IMR-90 (cell line): ENCODE measurements around the gene CYB5R3. TPM values are rescaled to one million over a fixed set of nuclear protein-coding genes. Genes with fewer than 3 reads are reported as not detected.

Experiments
- ATAC-seq: fragments of 200-7000 bp; cut with Tn5 transposase; 2 replicates; pipeline ENCODE4 v1.9.1; 2020; ENCODE audit warnings: low read depth, mild to moderate bottlenecking, moderate library complexity
- BruUV-seq: library from RNA; stranded (reverse); fragments of 400-500 nt; replicated peaks from 2 replicates; lab custom pipeline; 2021; lab: Mats Ljungman, UMichigan
- CTCF ChIA-PET: fragments of 300-600 bp; formaldehyde crosslinking; extraction: SDS; loops from one replicate; lab custom pipeline; 2021; ENCODE audit warnings: antibody characterized with exemption; lab: Yijun Ruan, JAX
- POLR2A ChIA-PET: fragments of 300-600 bp; sonication (Branson Sonifier 250); formaldehyde crosslinking; loops from one replicate; lab custom pipeline; 2022; ENCODE audit warnings: antibody characterized with exemption; ENCODE audit not compliant: unreplicated experiment; lab: Charles Lee
- DNase-seq: peaks from one replicate; pipeline ENCODE4 v3.0.0; 2013
- H2AFZ ChIP-seq: replicated peaks from 2 replicates; pipeline ENCODE3; 2013; ENCODE audit warnings: low read length, mild to moderate bottlenecking; ENCODE audit not compliant: poor library complexity
- H2AK5ac ChIP-seq: 2 replicates; pipeline ENCODE4 v1.6.1; 2013; ENCODE audit warnings: low read depth, low read length, inconsistent platforms
- H2AK9ac ChIP-seq: replicated peaks from 2 replicates; pipeline ENCODE3; 2013; ENCODE audit warnings: mild to moderate bottlenecking, low read depth, low read length, moderate library complexity; ENCODE audit not compliant: poor library complexity
- H2BK120ac ChIP-seq: 2 replicates; pipeline ENCODE4 v1.6.1; 2013; ENCODE audit warnings: low read depth, low read length, inconsistent platforms
- H2BK15ac ChIP-seq: 3 replicates; pipeline ENCODE4 v1.6.1; 2013; ENCODE audit warnings: low read depth, low read length, inconsistent platforms
- H2BK20ac ChIP-seq: 2 replicates; pipeline ENCODE4 v1.6.1; 2013; ENCODE audit warnings: low read depth, mild to moderate bottlenecking, inconsistent platforms, low read length, moderate library complexity
- H2BK5ac ChIP-seq: 2 replicates; pipeline ENCODE4 v1.6.1; 2013; ENCODE audit warnings: mild to moderate bottlenecking, low read depth, low read length, inconsistent platforms; ENCODE audit not compliant: poor library complexity, severe bottlenecking
- H3K14ac ChIP-seq: replicated peaks from 2 replicates; pipeline ENCODE4 v1.6.1; 2013; ENCODE audit warnings: low read depth, low read length, inconsistent platforms
- H3K18ac ChIP-seq: 2 replicates; pipeline ENCODE4 v1.6.1; 2013; ENCODE audit warnings: low read depth, low read length, control low read depth
- H3K23ac ChIP-seq: 2 replicates; pipeline ENCODE4 v1.6.1; 2013; ENCODE audit warnings: low read depth, low read length, inconsistent platforms
- H3K27ac ChIP-seq: 2 replicates; pipeline ENCODE4 v1.5.1; 2013; ENCODE audit warnings: mild to moderate bottlenecking, control low read depth, low read length; ENCODE audit not compliant: insufficient read depth
- H3K27me3 ChIP-seq: 2 replicates; pipeline ENCODE4 v1.6.1; 2013; ENCODE audit warnings: low read length; ENCODE audit not compliant: control insufficient read depth, insufficient read depth
- H3K36me3 ChIP-seq: 2 replicates; pipeline ENCODE4 v1.6.1; 2013; ENCODE audit warnings: low read length, mixed read lengths; ENCODE audit not compliant: control insufficient read depth, insufficient read depth
- H3K4ac ChIP-seq: 2 replicates; pipeline ENCODE4 v1.6.1; 2013; ENCODE audit warnings: low read depth, low read length, inconsistent platforms
- H3K4me1 ChIP-seq: 2 replicates; pipeline ENCODE4 v1.6.1; 2013; ENCODE audit warnings: low read length, mixed read lengths; ENCODE audit not compliant: control insufficient read depth, insufficient read depth
- H3K4me2 ChIP-seq: 2 replicates; pipeline ENCODE4 v1.6.1; 2013; ENCODE audit warnings: low read depth, mild to moderate bottlenecking, control low read depth, low read length, moderate library complexity
- H3K4me3 ChIP-seq: 2 replicates; pipeline ENCODE4 v1.5.1; 2013; ENCODE audit warnings: low read depth, mild to moderate bottlenecking, control low read depth, low read length, moderate library complexity; ENCODE audit not compliant: insufficient read depth
- H3K56ac ChIP-seq: 2 replicates; pipeline ENCODE4 v1.6.1; 2013; ENCODE audit warnings: low read length, inconsistent platforms; ENCODE audit not compliant: insufficient read depth; ENCODE audit errors: extremely low read depth
- H3K79me1 ChIP-seq, 2 experiments: 2 replicates each; pipeline ENCODE4 v1.6.1; 2013; ENCODE audit warnings: low read length in 2 of 2, inconsistent platforms in 1 of 2, low read depth in 1 of 2
- H3K9ac ChIP-seq: 2 replicates; pipeline ENCODE4 v1.6.1; 2013; ENCODE audit warnings: low read depth, low read length, control low read depth
- H3K9me1 ChIP-seq: 2 replicates; pipeline ENCODE4 v1.6.1; 2013; ENCODE audit warnings: low read length, inconsistent platforms; ENCODE audit not compliant: insufficient read depth
- H3K9me3 ChIP-seq: 2 replicates; pipeline ENCODE4 v1.6.1; 2013; ENCODE audit warnings: low read length; ENCODE audit not compliant: control insufficient read depth, insufficient read depth
- H4K20me1 ChIP-seq: 2 replicates; pipeline ENCODE4 v1.6.1; 2013; ENCODE audit warnings: low read length, inconsistent platforms; ENCODE audit not compliant: insufficient read depth
- H4K5ac ChIP-seq: 2 replicates; pipeline ENCODE4 v1.6.1; 2013; ENCODE audit warnings: mild to moderate bottlenecking, low read depth, low read length, control low read depth
- H4K8ac ChIP-seq, 2 experiments: 2 replicates each; pipeline ENCODE4 v1.6.1; 2013; ENCODE audit warnings: low read depth in 2 of 2, low read length in 2 of 2, control low read depth in 1 of 2, inconsistent platforms in 1 of 2
- H4K91ac ChIP-seq: 2 replicates; pipeline ENCODE4 v1.6.1; 2013; ENCODE audit warnings: low read depth, low read length, inconsistent platforms; ENCODE audit not compliant: insufficient read depth
- BHLHE40 ChIP-seq: fragments of 150-350 bp; IDR thresholded peaks from 2 replicates; pipeline ENCODE4 v1.6.1; 2016; ENCODE audit warnings: mild to moderate bottlenecking, low read depth, low read length
- CEBPB ChIP-seq: IDR thresholded peaks from 2 replicates; pipeline ENCODE4 v1.6.1; 2012; ENCODE audit warnings: low read depth, low read length, improper control_type of control experiment
- CHD1 ChIP-seq: IDR thresholded peaks from 2 replicates; pipeline ENCODE4 v1.6.1; 2012; ENCODE audit warnings: low read depth, low read length, improper control_type of control experiment
- ELK1 ChIP-seq: fragments of 150-350 bp; IDR thresholded peaks from 2 replicates; pipeline ENCODE4 v1.6.1; 2016; ENCODE audit warnings: low read depth, mild to moderate bottlenecking, low read length, moderate library complexity, borderline replicate concordance
- FOS ChIP-seq: fragments of 150-350 bp; IDR thresholded peaks from 2 replicates; pipeline ENCODE4 v1.6.1; 2016; ENCODE audit warnings: low read depth, low read length
- MAFK ChIP-seq: IDR thresholded peaks from 2 replicates; pipeline ENCODE4 v1.6.1; 2012; ENCODE audit warnings: low read depth, low read length, improper control_type of control experiment
- MAZ ChIP-seq: IDR thresholded peaks from 2 replicates; pipeline ENCODE4 v1.6.1; 2012; ENCODE audit warnings: low read depth, mild to moderate bottlenecking, low read length, improper control_type of control experiment, moderate library complexity, borderline replicate concordance
- MXI1 ChIP-seq: IDR thresholded peaks from 2 replicates; pipeline ENCODE4 v1.6.1; 2012; ENCODE audit warnings: low read depth, mild to moderate bottlenecking, low read length, moderate library complexity, borderline replicate concordance
- NFE2L2 ChIP-seq: fragments of 150-350 bp; IDR thresholded peaks from 2 replicates; pipeline ENCODE4 v1.6.1; 2016; ENCODE audit warnings: low read depth, mild to moderate bottlenecking, low read length
- POLR2A ChIP-seq: IDR thresholded peaks from 2 replicates; pipeline ENCODE4 v1.6.1; 2012; ENCODE audit warnings: mild to moderate bottlenecking, low read depth, low read length
- RAD21 ChIP-seq: IDR thresholded peaks from 2 replicates; pipeline ENCODE4 v1.6.1; 2012; ENCODE audit warnings: low read length, improper control_type of control experiment
- RCOR1 ChIP-seq: IDR thresholded peaks from 2 replicates; pipeline ENCODE4 v1.6.1; 2012; ENCODE audit warnings: mild to moderate bottlenecking, low read length, improper control_type of control experiment; ENCODE audit not compliant: insufficient replicate concordance
- RFX5 ChIP-seq: IDR thresholded peaks from 2 replicates; pipeline ENCODE4 v1.8.0; 2012; ENCODE audit warnings: low read depth, mild to moderate bottlenecking, low read length, moderate library complexity
- SMC3 ChIP-seq: fragments of 150-350 bp; IDR thresholded peaks from 2 replicates; pipeline ENCODE4 v1.6.1; 2016; ENCODE audit warnings: low read depth, mild to moderate bottlenecking, antibody characterized with exemption, low read length, moderate library complexity
- WGBS, 2 experiments: methylation state at CpG; one replicate each; pipeline versions ENCODE4 v1.1.5 to v1.1.7; 2013; ENCODE audit warnings: missing lambda C conversion rate in 2 of 2; ENCODE audit not compliant: insufficient read length in 1 of 2; ENCODE audit errors: extremely low coverage in 2 of 2; 5-methylcytosine and 5-hydroxymethylcytosine counted together
- dilution Hi-C: fragments of 300-500 bp; cut with HindIII; formaldehyde crosslinking; loops from one replicate; pipeline ENCODE4 v1.14.3; 2018; ENCODE audit warnings: low sequenced_read_pairs; ENCODE audit not compliant: unreplicated experiment
- in situ Hi-C: fragments of 300-500 bp; cut with MboI; formaldehyde crosslinking; loops from 3 replicates; pipeline ENCODE4 v1.14.3; 2019; ENCODE audit warnings: low sequenced_read_pairs, inconsistent platforms, mixed read lengths
- intact Hi-C: fragments of 100-400 bp; cut with micrococcal nuclease; formaldehyde crosslinking; loops from 2 replicates; pipeline ENCODE4 v1.10.0; 2022
- polyA plus RNA-seq, 3 experiments: library from polyadenylated mRNA; depleted of rRNA; stranded (reverse); fragments of >200 nt; gene quantifications; 2 replicates each; pipeline ENCODE4 v1.2.3, GENCODE V29; 2012; ENCODE audit warnings: low replicate concordance in 1 of 3
- total RNA-seq: library from RNA; depleted of rRNA; stranded (reverse); fragments of >200 nt; gene quantifications from 2 replicates; pipeline ENCODE4 v1.2.3, GENCODE V29; 2012
- TF ChIP-seq, protein P1 (sequence below): fragments of 150-350 bp; IDR thresholded peaks from 2 replicates; pipeline ENCODE4 v1.6.1; 2017; ENCODE audit warnings: mild to moderate bottlenecking, antibody characterized with exemption, low read length, low read depth
- TF ChIP-seq, protein P2 (sequence below): conservative IDR thresholded peaks from 2 replicates; pipeline ENCODE4 v1.5.1; 2012; ENCODE audit warnings: mild to moderate bottlenecking, low read depth, low read length, improper control_type of control experiment

CYB5R3 gene
- total and polyA plus RNA-seq, 2 of the 4 experiments (the other 2 are of a cell fraction) = 44.1 to 362 TPM

GRCh38 chr22:42678894-42679293 lies 29.7 kb upstream of the CYB5R3 start:
- H3K4me2 ChIP-seq = no peak overlapping the region
- no peaks in the 10 kb centered on the region for H4K20me1 ChIP-seq
- no peak overlapping the region for H4K5ac ChIP-seq
- no CpG with 5 or more reads among the region's 1 CpG for WGBS, 2 experiments
- POLR2A ChIA-PET = no interaction called here
- no peak overlapping the region for H4K8ac ChIP-seq
- peak overlapping the region; percentile 12; the same call in 1 of the 2 replicates for H4K91ac ChIP-seq
- peaks cover 0 to 3% of the 10 kb centered on the region in 2 experiments; a peak in 1 of 4 replicates for H3K79me1 ChIP-seq
- no peak overlapping the region for H2AK9ac ChIP-seq
- dilution Hi-C loops (no loop called here), in situ Hi-C loops (no loop called here), intact Hi-C loops (no loop called here)
- peak overlapping the region; percentile 45; the same call in 1 of the 2 replicates for H2BK120ac ChIP-seq
- peak overlapping the region; percentile 89; the same call in 1 of the 3 replicates for H2BK15ac ChIP-seq
- CTCF ChIA-PET = no interaction called here
- TF ChIP-seq RAD21 (no peak), MAFK (no peak), BHLHE40 (no peak), FOS (no peak), CEBPB (no peak), MAZ (no peak), NFE2L2 (no peak), CHD1 (no peak), MXI1 (no peak), SMC3 (no peak), RCOR1 (no peak), RFX5 (no peak), ELK1 (no peak), POLR2A (no peak)
- TF ChIP-seq, protein P1, sequence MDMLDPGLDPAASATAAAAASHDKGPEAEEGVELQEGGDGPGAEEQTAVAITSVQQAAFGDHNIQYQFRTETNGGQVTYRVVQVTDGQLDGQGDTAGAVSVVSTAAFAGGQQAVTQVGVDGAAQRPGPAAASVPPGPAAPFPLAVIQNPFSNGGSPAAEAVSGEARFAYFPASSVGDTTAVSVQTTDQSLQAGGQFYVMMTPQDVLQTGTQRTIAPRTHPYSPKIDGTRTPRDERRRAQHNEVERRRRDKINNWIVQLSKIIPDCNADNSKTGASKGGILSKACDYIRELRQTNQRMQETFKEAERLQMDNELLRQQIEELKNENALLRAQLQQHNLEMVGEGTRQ = no peak
- TF ChIP-seq, protein P2, sequence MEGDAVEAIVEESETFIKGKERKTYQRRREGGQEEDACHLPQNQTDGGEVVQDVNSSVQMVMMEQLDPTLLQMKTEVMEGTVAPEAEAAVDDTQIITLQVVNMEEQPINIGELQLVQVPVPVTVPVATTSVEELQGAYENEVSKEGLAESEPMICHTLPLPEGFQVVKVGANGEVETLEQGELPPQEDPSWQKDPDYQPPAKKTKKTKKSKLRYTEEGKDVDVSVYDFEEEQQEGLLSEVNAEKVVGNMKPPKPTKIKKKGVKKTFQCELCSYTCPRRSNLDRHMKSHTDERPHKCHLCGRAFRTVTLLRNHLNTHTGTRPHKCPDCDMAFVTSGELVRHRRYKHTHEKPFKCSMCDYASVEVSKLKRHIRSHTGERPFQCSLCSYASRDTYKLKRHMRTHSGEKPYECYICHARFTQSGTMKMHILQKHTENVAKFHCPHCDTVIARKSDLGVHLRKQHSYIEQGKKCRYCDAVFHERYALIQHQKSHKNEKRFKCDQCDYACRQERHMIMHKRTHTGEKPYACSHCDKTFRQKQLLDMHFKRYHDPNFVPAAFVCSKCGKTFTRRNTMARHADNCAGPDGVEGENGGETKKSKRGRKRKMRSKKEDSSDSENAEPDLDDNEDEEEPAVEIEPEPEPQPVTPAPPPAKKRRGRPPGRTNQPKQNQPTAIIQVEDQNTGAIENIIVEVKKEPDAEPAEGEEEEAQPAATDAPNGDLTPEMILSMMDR = no peak
- no TSS peak for BruUV-seq
- no peaks in the 10 kb centered on the region for H3K36me3 ChIP-seq
- peaks cover 18% of the 10 kb centered on the region for H3K9me1 ChIP-seq
- H2BK5ac ChIP-seq = no peak overlapping the region
- H3K4me1 ChIP-seq = peaks cover 14% of the 10 kb centered on the region
- no peaks in the 10 kb centered on the region for H3K27me3 ChIP-seq
- no peak overlapping the region for H3K23ac ChIP-seq
- no peak overlapping the region for H3K14ac ChIP-seq
- peak overlapping the region; percentile 15; the same call in 1 of the 2 replicates for H2AK5ac ChIP-seq
- no peak overlapping the region for H3K56ac ChIP-seq
- no peak overlapping the region for H3K4ac ChIP-seq
- no peak overlapping the region for H3K9ac ChIP-seq
- ATAC-seq (no peak), DNase-seq (no peak)
- no peak overlapping the region for H3K18ac ChIP-seq
- peak overlapping the region; percentile 14 for H2BK20ac ChIP-seq
- peaks cover 2% of the 10 kb centered on the region for H3K9me3 ChIP-seq
- no peak overlapping the region for H3K4me3 ChIP-seq
- H3K27ac ChIP-seq = no peak overlapping the region
- no peak overlapping the region for H2AFZ ChIP-seq
